Measurements from ENCODE around the gene MIF. TPM values are rescaled to one million over a fixed set of nuclear protein-coding genes. Genes with fewer than 3 reads are reported as not detected.
"Not testable (repeated sequence)": the region's sequence is repeated elsewhere in the genome, so short reads cannot be mapped to it uniquely, and the experiment has no call there.

The MIF gene
- total RNA-seq, 1 experiment from 2014 or later, result 1,081 TPM

- not testable (repeated sequence) for H3K4me3 ChIP-seq (ENCODE audit: low read length); H3K79me2 ChIP-seq (ENCODE audit: low read length); H3K9me3 ChIP-seq (ENCODE audit: low read length); DNase-seq; H3K27ac ChIP-seq (ENCODE audit: low read length); H2AFZ ChIP-seq (ENCODE audit: low read length); H3K9ac ChIP-seq (ENCODE audit: low read length); H3K9me2 ChIP-seq (replicated peaks; ENCODE audit: insufficient read depth, low read length); H3K4me2 ChIP-seq (ENCODE audit: low read depth, low read length, poor library complexity, severe bottlenecking); H3K27me3 ChIP-seq (ENCODE audit: low read length)
- Histone ChIP-seq H4K20me1 (ENCODE audit: insufficient read depth, low read depth, low read length) (peaks cover 19% of the 10 kb centered on the region), H3K4me1 (ENCODE audit: low read length) (peaks cover 13% of the 10 kb centered on the region), H3K36me3 (ENCODE audit: insufficient read depth, low read length) (peaks cover 21% of the 10 kb centered on the region)
Measured at GRCh38 chr22:23900227-23900626, 6.0 kb downstream of the MIF start.

DNA sequence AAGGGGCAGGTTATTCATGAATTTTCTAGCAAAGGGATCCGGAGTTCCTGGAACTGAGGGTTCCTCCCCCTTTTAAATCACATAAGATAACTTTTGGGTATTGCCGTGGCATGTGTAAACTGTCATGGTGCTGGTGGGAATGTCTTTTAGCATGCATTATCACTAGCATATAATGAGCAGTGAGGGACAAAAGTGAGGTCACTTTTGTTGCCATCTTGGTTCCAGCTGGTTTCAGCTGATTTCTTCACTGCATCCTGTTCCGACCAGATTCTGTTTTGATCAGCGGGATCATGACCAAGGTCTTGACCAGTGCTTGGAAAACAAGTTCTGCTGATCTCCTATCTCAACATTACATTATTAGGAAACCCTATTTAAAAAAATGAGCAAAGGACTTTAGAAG, 7.4 kb downstream of the MIF start:
- Histone ChIP-seq H3K4me1 (ENCODE audit: low read length) (no peaks in the 10 kb centered on the region), H3K36me3 (ENCODE audit: insufficient read depth, low read length) (peaks cover 7% of the 10 kb centered on the region), H4K20me1 (ENCODE audit: insufficient read depth, low read depth, low read length) (peaks cover 7% of the 10 kb centered on the region; the same call in 1 of the 2 replicates), H3K9me3 (ENCODE audit: low read length) (no peaks in the 10 kb centered on the region), H2AFZ (ENCODE audit: low read length) (no peak overlapping the region), H3K9ac (ENCODE audit: low read length) (no peak overlapping the region), H3K4me2 (ENCODE audit: low read depth, low read length, poor library complexity, severe bottlenecking) (no peak overlapping the region), H3K4me3 (ENCODE audit: low read length) (no peak overlapping the region), H3K27ac (ENCODE audit: low read length) (no peak overlapping the region), H3K27me3 (ENCODE audit: low read length) (no peaks in the 10 kb centered on the region), H3K9me2 (replicated peaks; ENCODE audit: insufficient read depth, low read length) (no peaks in the 10 kb centered on the region), H3K79me2 (ENCODE audit: low read length) (no peaks in the 10 kb centered on the region)
- no peak for DNase-seq

DNA sequence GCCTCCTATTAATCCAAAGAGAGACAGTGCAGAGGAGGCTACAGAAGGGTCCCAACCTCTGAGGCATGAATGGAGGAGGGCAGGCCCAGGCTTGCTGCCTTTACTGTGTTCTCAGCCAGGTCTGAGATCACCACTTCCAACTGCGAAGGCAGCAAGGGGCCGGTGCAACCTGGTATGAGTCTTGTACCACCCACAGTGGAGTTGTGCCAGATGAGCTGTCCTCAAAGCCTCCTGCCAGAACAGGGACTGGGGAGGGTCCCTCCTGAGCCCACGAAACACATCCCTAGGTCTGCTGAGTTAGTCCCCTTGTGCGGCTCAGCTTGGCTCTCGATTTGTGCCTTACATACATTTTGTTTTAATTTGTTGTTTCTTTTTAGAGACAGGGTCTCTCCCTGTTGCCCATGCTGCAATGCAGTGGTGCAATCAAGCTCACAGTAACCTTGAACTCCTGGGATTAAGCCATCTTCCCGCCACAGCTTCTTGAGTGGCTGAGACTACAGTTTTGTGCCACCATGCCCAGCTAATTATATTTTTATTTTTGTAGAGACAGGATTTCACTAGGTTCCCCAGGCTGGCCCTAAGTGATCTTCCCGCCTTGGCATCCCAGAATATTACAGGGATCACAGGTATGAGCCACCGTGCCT, 9.3 kb downstream of the MIF start:
- H3K4me3 ChIP-seq (ENCODE audit: low read length), result no peak overlapping the region
- H3K79me2 ChIP-seq (ENCODE audit: low read length), result no peaks in the 10 kb centered on the region
- H2AFZ ChIP-seq (ENCODE audit: low read length), result no peak overlapping the region
- H3K4me1 ChIP-seq (ENCODE audit: low read length), result no peaks in the 10 kb centered on the region
- no peaks in the 10 kb centered on the region for H3K27me3 ChIP-seq (ENCODE audit: low read length)
- DNase-seq, result no peak
- H3K4me2 ChIP-seq (ENCODE audit: low read depth, low read length, poor library complexity, severe bottlenecking), result no peak overlapping the region
- no peaks in the 10 kb centered on the region for H3K9me3 ChIP-seq (ENCODE audit: low read length)
- H3K9me2 ChIP-seq (replicated peaks; ENCODE audit: insufficient read depth, low read length), result no peaks in the 10 kb centered on the region
- H3K9ac ChIP-seq (ENCODE audit: low read length), result no peak overlapping the region
- H3K27ac ChIP-seq (ENCODE audit: low read length), result no peak overlapping the region
- H4K20me1 ChIP-seq (ENCODE audit: insufficient read depth, low read depth, low read length), result no peaks in the 10 kb centered on the region
- no peaks in the 10 kb centered on the region for H3K36me3 ChIP-seq (ENCODE audit: insufficient read depth, low read length)

DNA sequence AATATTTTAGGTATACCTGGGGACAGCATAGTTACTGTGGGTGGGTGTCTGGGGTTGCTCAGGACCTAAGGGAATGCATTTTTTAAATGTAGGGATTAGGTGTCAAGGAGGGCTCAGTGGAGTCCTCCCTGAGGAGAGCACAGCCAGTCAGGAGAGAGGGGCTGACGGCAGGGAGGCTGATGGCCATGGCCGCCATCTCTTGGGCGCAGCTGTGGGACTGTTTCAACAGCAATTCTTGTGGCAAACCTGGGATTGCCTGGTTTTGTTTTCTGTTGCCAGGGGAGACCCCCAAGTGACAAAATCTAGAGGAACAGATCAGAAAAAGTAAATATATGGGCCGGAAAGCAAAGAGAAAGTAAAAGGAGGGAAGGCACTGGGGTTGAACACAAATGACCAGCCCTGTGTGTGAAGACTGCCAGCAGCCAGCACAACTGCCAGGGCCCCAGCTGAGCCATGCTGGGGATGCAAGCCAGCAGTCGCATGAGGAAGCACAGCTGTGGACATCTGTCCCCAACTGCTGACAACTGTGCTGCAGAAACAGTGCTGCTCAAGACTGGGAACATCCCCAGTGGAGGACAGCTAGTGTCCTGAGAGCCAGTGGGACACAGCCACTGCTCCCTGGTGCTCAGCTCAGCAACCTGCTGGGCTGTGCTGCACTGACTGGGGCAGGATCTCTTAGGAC, 10.5 kb downstream of the MIF start:
- no peaks in the 10 kb centered on the region for H3K79me2 ChIP-seq (ENCODE audit: low read length)
- H3K9me3 ChIP-seq (ENCODE audit: low read length), result no peaks in the 10 kb centered on the region
- H3K9ac ChIP-seq (ENCODE audit: low read length), result no peak overlapping the region
- DNase-seq, result no peak
- no peaks in the 10 kb centered on the region for H4K20me1 ChIP-seq (ENCODE audit: insufficient read depth, low read depth, low read length)
- no peaks in the 10 kb centered on the region for H3K36me3 ChIP-seq (ENCODE audit: insufficient read depth, low read length)
- no peak overlapping the region for H3K27ac ChIP-seq (ENCODE audit: low read length)
- no peaks in the 10 kb centered on the region for H3K27me3 ChIP-seq (ENCODE audit: low read length)
- H3K9me2 ChIP-seq (replicated peaks; ENCODE audit: insufficient read depth, low read length), result no peaks in the 10 kb centered on the region
- H3K4me2 ChIP-seq (ENCODE audit: low read depth, low read length, poor library complexity, severe bottlenecking), result no peak overlapping the region
- no peaks in the 10 kb centered on the region for H3K4me1 ChIP-seq (ENCODE audit: low read length)
- H3K4me3 ChIP-seq (ENCODE audit: low read length), result no peak overlapping the region
- H2AFZ ChIP-seq (ENCODE audit: low read length), result no peak overlapping the region

GRCh38 chr22:23906641-23907040, 12.5 kb downstream of the MIF start:
- Histone ChIP-seq H2AFZ (ENCODE audit: low read length) (no peak overlapping the region), H3K36me3 (ENCODE audit: insufficient read depth, low read length) (no peaks in the 10 kb centered on the region), H3K9ac (ENCODE audit: low read length) (no peak overlapping the region), H3K9me2 (replicated peaks; ENCODE audit: insufficient read depth, low read length) (no peaks in the 10 kb centered on the region), H3K4me3 (ENCODE audit: low read length) (no peak overlapping the region), H3K9me3 (ENCODE audit: low read length) (no peaks in the 10 kb centered on the region), H4K20me1 (ENCODE audit: insufficient read depth, low read depth, low read length) (no peaks in the 10 kb centered on the region), H3K4me2 (ENCODE audit: low read depth, low read length, poor library complexity, severe bottlenecking) (no peak overlapping the region), H3K79me2 (ENCODE audit: low read length) (no peaks in the 10 kb centered on the region), H3K27me3 (ENCODE audit: low read length) (no peaks in the 10 kb centered on the region), H3K27ac (ENCODE audit: low read length) (no peak overlapping the region), H3K4me1 (ENCODE audit: low read length) (no peaks in the 10 kb centered on the region)
- no peak for DNase-seq

DNA sequence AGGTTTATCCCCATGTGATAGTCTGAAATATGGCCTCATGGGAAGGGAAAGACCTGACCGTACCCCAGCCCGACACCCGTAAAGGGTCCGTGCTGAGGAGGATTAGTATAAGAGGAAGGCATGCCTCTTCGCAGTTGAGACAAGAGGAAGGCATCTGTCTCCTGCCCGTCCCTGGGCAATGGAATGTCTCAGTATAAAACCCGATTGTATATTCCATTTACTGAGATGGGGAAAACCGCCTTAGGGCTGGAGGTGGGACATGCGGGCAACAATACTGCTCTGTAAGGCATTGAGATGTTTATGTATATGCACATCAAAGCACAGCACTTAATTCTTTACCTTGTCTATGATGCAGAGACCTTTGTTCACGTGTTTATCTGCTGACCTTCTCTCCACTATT, 13.2 kb downstream of the MIF start:
- not testable (repeated sequence) for H2AFZ ChIP-seq (ENCODE audit: low read length); H3K36me3 ChIP-seq (ENCODE audit: insufficient read depth, low read length); H3K27me3 ChIP-seq (ENCODE audit: low read length); H3K9me2 ChIP-seq (replicated peaks; ENCODE audit: insufficient read depth, low read length); H3K9ac ChIP-seq (ENCODE audit: low read length); H4K20me1 ChIP-seq (ENCODE audit: insufficient read depth, low read depth, low read length); H3K4me3 ChIP-seq (ENCODE audit: low read length); H3K4me1 ChIP-seq (ENCODE audit: low read length); H3K9me3 ChIP-seq (ENCODE audit: low read length); H3K4me2 ChIP-seq (ENCODE audit: low read depth, low read length, poor library complexity, severe bottlenecking); DNase-seq; H3K27ac ChIP-seq (ENCODE audit: low read length); H3K79me2 ChIP-seq (ENCODE audit: low read length)

GRCh38 chr22:23908587-23909205, 14.5 kb downstream of the MIF start:
- Histone ChIP-seq H3K9me2 (replicated peaks; ENCODE audit: insufficient read depth, low read length) (no peaks in the 10 kb centered on the region), H3K4me2 (ENCODE audit: low read depth, low read length, poor library complexity, severe bottlenecking) (no peak overlapping the region), H3K27me3 (ENCODE audit: low read length) (no peaks in the 10 kb centered on the region), H4K20me1 (ENCODE audit: insufficient read depth, low read depth, low read length) (no peaks in the 10 kb centered on the region), H3K79me2 (ENCODE audit: low read length) (no peaks in the 10 kb centered on the region; the same call in 1 of the 2 replicates), H3K9ac (ENCODE audit: low read length) (no peak overlapping the region), H3K27ac (ENCODE audit: low read length) (no peak overlapping the region), H2AFZ (ENCODE audit: low read length) (no peak overlapping the region), H3K4me1 (ENCODE audit: low read length) (peaks cover 10% of the 10 kb centered on the region), H3K4me3 (ENCODE audit: low read length) (no peak overlapping the region), H3K36me3 (ENCODE audit: insufficient read depth, low read length) (no peaks in the 10 kb centered on the region), H3K9me3 (ENCODE audit: low read length) (no peaks in the 10 kb centered on the region)
- no peak for DNase-seq

DNA sequence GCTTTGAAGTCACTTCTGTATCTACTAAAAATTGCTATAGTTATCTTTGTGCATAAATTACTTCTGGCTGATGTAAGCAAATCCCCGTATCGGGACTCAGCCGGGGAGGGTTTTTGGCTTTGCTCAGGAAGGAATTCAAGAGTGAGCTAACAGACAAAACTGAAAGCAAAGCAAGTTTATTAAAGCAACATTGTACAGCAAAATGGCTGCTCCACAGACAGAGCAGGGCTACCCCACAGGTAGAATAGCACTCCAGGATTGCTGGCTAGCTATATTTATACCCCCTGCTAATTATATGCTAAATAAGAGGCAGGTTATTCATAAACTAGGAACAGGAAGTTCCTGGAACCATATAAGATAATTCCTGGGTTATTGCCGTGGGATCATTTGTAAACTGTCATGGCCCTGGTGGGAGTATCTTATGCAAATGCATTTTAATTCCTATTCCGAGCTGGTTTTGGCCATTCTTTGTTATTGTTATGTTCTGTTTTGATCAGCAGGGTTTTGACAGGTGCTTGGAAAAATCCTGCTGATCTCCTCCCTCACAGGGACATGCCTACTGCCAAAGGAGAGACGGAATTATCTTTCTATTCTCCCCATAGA, 15.2 kb downstream of the MIF start:
- H3K4me1 ChIP-seq (ENCODE audit: low read length), result peaks cover 14% of the 10 kb centered on the region
- H3K4me3 ChIP-seq (ENCODE audit: low read length), result no peak overlapping the region

More for the DNA sequence above, 15.2 kb downstream of the MIF start:
- Histone ChIP-seq H3K4me2 (ENCODE audit: low read depth, low read length, poor library complexity, severe bottlenecking) (no peak overlapping the region), H3K27me3 (ENCODE audit: low read length) (no peaks in the 10 kb centered on the region), H3K36me3 (ENCODE audit: insufficient read depth, low read length) (no peaks in the 10 kb centered on the region), H4K20me1 (ENCODE audit: insufficient read depth, low read depth, low read length) (no peaks in the 10 kb centered on the region), H3K9me3 (ENCODE audit: low read length) (no peaks in the 10 kb centered on the region), H3K79me2 (ENCODE audit: low read length) (no peaks in the 10 kb centered on the region; the same call in 1 of the 2 replicates), H3K27ac (ENCODE audit: low read length) (no peak overlapping the region), H3K9me2 (replicated peaks; ENCODE audit: insufficient read depth, low read length) (no peaks in the 10 kb centered on the region), H2AFZ (ENCODE audit: low read length) (no peak overlapping the region), H3K9ac (ENCODE audit: low read length) (no peak overlapping the region)
- no peak for DNase-seq

Measured in Karpas-422 (cell line).